T47D (cell line): Measurements from ENCODE around the gene MTMR2.

Source experiments
- DNase-seq, 2 experiments: peaks; one replicate each; pipeline versions ENCODE4 v3.0.0 to v3.0.0-alpha.2; 2011 to 2012; ENCODE audit warnings: low read depth in 1 of 2, low spot score in 1 of 2
- JUND ChIP-seq: IDR thresholded peaks from 2 replicates; pipeline ENCODE4 v1.6.1; 2012; ENCODE audit warnings: low read depth
- in situ Hi-C: cut with HindIII; loops from 2 replicates; pipeline ENCODE4 v1.10.0; 2016; ENCODE audit warnings: low sequenced_read_pairs, low pct_unique_long_range_greater_than_20kb

MTMR2 gene

DNA sequence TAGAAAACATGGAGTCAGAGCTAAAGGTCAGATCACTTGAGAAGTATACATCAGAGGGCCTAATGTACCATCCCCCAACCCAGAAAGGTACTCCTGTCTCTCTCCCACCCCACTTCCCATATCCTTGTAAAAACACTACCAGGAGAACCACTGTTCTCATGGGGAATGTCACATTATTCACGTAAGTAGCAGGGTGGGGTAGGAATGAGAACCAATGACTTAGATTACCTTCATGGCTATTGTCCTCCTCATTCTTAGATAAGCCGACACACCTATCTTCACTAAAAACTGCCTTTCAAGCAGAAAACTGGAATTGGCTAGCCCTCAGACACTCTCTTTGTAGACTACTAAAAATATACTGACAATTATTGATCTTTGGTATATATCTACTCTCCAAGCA lies 70.0 kb downstream of the MTMR2 start:
- no peak for DNase-seq
- TF ChIP-seq JUND, result no peak
- in situ Hi-C loops, result loop anchor here (25.0 kb wide), 1 partner anchor 533 kb away; the partner anchor contains the start of genes CCDC82 and JRKL

DNA sequence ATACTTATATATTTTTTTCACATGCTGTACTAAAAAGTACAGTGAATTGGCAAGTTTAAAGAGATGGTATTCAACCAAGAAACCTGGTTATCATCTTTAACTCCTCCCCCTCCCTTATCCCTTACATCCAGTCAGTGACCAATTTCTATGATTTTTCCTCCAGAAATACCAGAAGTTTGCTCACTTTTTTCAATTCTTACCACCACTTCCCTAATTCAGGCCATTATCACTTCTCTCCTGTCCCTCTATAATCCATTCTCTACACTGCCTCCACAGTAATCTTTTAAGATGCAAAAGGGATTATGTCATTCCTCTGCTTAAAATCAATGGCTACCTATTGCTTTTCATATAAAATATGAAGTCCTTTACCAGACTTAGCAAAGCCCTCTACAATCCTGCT lies 70.8 kb downstream of the MTMR2 start:
- TF ChIP-seq JUND, result no peak
- in situ Hi-C loops, result loop anchor here (25.0 kb wide), 1 partner anchor 534 kb away; the partner anchor contains the start of genes CCDC82 and JRKL
- no peak for DNase-seq

DNA sequence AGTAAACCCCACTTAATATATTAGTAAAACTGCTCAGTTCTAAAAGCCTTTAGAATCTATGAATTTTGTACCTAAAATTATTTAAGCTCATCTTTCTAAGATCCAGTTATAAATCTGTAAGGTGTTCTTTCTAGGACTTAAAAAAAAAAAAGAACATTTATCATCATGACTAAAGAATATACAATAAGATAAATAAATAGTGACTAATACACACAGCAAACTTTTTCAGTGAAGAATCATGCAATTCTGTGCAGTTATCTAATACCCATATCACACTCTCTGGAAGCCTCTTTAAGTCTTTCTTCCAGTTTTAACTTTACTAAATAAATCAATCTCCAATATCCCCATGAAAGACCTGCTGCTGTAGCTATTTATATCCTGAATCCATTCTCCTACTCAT lies 73.8 kb downstream of the MTMR2 start:
- DNase-seq, result no peak
- no peak for TF ChIP-seq JUND
- in situ Hi-C loops, result loop anchor here (25.0 kb wide), 1 partner anchor 537 kb away; the partner anchor contains the start of genes CCDC82 and JRKL

DNA sequence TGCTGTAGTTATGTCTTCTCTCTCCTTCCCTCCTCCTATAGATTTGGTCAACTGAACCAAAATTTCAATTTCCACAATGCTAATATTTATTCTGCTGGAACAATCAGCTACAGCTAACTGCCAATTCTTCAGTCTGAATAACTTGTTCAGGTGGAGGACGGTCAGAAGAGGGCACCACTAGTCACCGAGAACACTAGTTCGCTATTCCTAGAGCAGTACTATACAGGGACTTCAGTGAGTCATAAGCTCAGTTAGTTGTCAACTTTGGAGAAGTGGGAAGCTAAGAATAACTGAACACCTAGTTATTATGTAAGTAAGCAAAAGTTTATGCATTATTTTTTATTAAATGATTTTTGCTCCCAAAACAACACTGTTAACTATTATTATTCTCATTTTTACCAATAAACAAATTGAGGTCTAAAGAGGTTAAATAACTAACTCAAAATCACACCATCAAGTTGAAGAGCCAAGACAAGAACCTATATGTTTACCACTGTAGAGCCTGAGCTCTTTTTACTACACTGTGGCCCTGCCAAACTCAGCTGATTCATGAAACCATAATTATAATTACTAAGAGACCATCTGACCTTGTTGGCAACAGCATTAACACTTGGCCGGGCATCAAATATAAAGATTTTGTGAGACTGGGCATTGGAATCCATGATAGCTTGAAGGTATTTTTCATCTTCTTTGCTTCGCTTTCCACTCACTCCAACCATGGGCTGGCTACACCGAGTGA lies 74.7 kb downstream of the MTMR2 start:
- in situ Hi-C loops, result no loop called here
- DNase-seq, result peak; percentile 44 to 78
- TF ChIP-seq JUND, result no peak

DNA sequence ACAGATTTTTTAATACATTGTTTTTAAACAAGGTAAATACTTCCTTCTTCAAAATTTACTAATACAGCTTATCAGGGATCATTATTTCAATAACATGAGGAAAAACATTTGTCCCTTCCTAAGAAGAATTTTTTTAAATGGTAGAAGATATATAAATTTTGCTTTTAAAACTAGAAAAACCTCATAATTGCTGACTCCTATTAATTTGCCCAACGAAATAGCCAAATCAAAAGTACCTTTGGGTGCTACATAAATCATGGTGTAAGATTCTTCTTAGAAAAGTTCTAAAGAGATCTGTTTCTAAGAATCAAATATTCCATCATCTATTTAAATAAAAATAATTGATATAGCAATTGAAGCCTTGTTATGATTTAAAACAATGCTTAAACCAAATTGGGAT lies 78.7 kb downstream of the MTMR2 start:
- in situ Hi-C loops, result no loop called here

DNA sequence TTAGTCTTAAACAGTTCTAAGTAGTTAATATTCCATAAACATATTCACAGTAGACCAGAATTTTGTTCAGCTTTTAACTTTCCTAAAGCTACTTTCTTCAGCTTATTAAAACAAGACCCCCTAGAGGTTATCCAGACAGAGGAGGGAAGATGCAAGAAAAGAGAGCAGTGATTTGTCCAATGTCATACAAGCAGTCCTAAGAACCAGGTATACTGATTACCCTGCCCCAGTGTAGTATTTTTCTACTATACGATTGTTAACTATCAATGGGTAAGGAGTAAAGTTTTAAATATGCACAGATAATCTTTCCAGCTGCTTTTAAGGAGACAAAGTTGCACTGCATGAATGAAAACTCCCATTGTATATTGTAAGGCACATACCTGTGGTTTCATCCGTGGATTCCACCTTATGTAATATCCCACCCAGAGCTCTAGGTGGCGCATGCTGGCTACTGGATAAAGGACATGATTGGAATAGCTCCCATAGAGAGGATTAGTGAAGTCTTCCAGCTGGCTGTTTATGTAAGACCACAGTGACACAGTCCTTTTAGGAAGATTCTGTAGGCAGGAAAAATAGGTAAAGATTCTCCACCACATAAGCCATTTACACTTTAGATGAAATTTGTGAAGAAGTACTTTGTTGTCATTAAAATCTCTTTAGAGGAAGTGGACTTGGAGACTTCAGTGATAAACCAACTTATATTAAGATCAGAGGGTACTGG lies 88.0 kb downstream of the MTMR2 start:
- in situ Hi-C loops, result no loop called here

More for the DNA sequence above, 78.7 kb downstream of the MTMR2 start:
- no peak for TF ChIP-seq JUND
- no peak for DNase-seq

DNA sequence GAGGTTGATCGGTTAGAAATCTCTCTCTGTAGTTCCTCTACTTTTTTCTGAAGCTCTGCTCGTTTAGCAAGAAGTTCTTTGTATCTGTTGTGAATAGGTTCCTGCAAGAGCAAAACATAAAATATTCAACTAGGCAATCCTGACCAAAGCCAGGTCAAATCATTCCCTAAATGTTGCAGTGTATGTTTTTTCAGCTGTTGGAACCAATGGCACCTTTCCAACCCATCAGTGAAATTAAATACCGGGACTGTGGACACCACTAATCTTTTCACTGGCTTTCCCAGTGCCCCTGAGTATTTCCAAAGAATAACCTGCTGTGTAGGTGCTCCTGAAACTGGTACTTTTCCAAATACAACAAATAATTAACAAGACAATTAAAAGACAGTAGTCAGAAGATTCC lies 88.6 kb downstream of the MTMR2 start:
- TF ChIP-seq JUND, result no peak
- DNase-seq, result no peak
- in situ Hi-C loops, result no loop called here

More for the DNA sequence above, 88.0 kb downstream of the MTMR2 start:
- DNase-seq, result peak; percentile 54 to 88
- no peak for TF ChIP-seq JUND

DNA sequence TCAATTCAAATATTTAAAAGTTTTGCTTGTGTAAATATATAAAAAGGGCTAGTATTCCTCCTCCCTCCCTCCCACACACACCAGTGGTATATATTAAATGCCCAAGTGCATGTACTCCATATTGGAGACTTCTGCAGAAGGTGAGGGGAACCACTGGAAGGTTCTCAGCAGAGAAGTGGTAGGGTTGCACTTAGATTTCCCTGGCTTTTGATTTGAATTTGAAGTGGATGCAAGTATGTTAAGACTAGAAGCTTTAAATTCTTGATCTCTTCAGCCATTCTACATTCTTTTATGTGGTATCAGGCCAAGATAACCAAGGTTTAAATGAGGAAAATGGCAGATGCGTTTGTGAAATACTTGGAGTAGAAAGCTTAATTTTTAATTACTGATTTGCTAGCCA lies 90.5 kb downstream of the MTMR2 start:
- DNase-seq, result no peak
- TF ChIP-seq JUND, result no peak
- in situ Hi-C loops, result no loop called here

DNA sequence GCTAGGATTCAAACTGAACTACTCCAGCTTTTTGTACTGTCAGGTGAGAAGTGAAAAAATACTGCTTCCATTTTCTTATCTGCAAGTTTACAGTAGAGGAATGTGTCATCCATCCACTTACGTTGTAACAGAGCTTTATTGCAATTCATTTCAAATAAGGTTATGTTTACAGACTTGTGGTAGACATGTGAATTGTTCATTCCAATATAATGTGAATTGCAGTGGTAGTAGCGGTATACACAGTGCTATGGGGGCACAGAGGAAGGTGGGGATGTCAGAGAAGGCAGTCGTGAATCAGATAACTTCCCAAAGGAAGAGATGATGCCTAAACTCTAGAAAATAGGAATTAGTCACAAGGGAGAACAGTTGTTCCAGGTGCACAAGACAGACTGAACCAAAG lies 91.1 kb downstream of the MTMR2 start:
- DNase-seq, result no peak
- in situ Hi-C loops, result no loop called here
- no peak for TF ChIP-seq JUND

DNA sequence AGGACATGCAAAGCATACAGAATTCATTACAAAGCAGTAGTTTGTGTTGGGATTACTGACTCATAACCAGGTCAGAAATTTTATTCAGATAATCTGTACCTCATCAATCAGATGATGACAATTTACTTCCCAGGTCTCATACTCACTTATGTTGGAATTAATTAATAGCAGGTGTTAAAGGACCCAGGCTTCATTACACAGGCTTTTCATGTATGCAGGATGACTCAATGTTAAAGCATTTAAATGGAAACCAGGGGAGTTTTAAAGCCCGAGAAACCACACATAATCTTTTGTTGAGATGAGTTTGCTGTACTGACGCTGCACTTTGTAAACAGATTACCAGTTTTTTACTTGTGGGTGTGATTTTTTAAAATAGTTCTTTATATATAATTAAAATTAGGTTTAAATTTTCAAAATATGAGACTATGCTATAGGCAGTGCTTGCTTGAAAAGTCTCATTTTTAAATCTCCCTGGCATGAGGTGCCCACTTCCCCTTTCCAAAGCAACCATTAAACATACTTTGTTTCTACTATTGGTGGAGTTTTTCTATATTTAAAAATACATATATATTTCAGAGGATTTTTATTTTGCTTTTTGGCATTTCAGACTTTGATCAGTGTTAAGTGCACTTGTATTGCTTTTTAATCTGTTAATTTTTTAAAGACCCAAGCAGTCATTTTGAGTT lies 92.6 kb downstream of the MTMR2 start:
- no peak for DNase-seq
- in situ Hi-C loops, result no loop called here
- no peak for TF ChIP-seq JUND

DNA sequence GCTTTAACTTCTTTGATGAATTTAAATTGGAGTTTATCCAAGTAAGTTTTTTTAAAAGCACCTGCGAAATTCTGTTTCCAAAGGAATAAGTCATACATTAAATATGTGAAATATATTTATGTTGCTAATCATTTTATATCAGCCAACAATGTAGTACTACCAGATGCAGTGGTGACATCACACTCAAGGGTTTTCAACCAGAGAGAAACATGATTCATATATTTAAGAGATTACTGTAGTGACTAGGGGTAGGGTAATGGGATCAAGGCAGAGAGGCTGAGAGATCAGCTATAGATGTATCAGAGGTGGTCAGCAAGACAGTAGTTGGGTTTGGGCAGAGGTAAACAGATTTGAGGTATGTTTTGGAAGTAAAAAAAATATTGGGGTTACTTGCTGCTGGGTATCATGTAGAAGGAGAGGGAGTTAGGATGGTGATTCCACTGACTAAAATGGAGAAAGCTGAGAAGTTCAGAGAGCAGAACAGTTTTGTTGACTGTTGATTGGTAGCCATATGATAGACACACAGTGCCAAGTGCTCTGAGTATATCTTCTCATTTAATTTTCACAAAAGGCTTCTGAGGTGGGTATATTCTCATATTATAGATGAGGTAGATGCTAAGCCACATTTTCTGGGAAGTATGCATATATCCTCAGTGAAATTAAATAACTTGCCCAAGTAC lies 94.2 kb downstream of the MTMR2 start:
- in situ Hi-C loops, result no loop called here
- no peak for DNase-seq

DNA sequence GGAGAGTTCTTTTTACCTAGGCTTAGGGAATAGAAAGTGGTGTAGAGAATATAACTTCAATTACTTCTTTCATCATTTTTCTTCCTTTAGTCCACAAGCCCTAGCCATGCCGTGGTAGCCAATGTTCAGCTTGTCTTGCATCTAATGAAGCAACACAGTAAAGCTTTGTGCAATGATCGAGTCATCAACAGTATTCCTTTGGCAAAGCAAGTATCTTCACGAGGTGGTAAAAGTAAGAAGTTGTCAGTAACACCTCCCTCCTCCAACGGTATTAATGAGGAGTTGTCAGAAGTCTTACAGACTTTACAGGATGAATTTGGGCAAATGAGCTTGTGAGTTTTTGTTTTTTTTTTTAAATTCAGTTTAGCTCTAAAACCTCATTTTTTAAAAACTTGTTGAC lies 96.2 kb downstream of the MTMR2 start:
- DNase-seq, result no peak
- in situ Hi-C loops, result no loop called here
- no peak for TF ChIP-seq JUND

More for the DNA sequence above, 94.2 kb downstream of the MTMR2 start:
- no peak for TF ChIP-seq JUND
